Neural cell (in vitro differentiated cells): ENCODE data around the gene MEX3D. TPM values are rescaled to one million over a fixed set of nuclear protein-coding genes. Genes with fewer than 3 reads are reported as not detected.

Experiments used
- H2AFZ ChIP-seq: fragments of 200-600, 300-800 bp; sonication (generic), shearing (Covaris generic); 2 replicates; pipeline ENCODE4 v1.6.0; 2014; ENCODE audit warnings: low read depth, mild to moderate bottlenecking, antibody characterized with exemption, low read length, moderate library complexity
- H3F3A ChIP-seq: fragments of 200-600 bp; shearing (Covaris generic); 2 replicates; pipeline ENCODE4 v1.6.1; 2016; ENCODE audit warnings: mild to moderate bottlenecking, moderate library complexity, mixed read lengths, antibody characterized with exemption, low read length; ENCODE audit not compliant: insufficient read depth, poor library complexity, severe bottlenecking
- H3K27ac ChIP-seq: fragments of 200-600, 300-800 bp; sonication (generic), shearing (Covaris generic); 2 replicates; pipeline ENCODE4 v1.5.1; 2014; ENCODE audit warnings: mild to moderate bottlenecking, low read length, moderate library complexity
- H3K27me3 ChIP-seq: fragments of 300-800, 200-600 bp; sonication (generic), shearing (Covaris generic); 2 replicates; pipeline ENCODE4 v1.6.0; 2014; ENCODE audit warnings: mild to moderate bottlenecking, low read depth, low read length, moderate library complexity; ENCODE audit not compliant: insufficient read depth
- H3K36me3 ChIP-seq: fragments of 300-800, 200-600 bp; sonication (generic), shearing (Covaris generic); 2 replicates; pipeline ENCODE4 v1.5.1; 2014; ENCODE audit warnings: mild to moderate bottlenecking, antibody characterized with exemption, low read length, moderate library complexity; ENCODE audit not compliant: insufficient read depth
- H3K4me2 ChIP-seq: fragments of 300-800, 200-600 bp; sonication (generic), shearing (Covaris generic); 2 replicates; pipeline ENCODE4 v1.6.0; 2014; ENCODE audit warnings: mild to moderate bottlenecking, low read length
- H3K4me3 ChIP-seq: fragments of 300-800, 200-600 bp; sonication (generic), shearing (Covaris generic); 2 replicates; pipeline ENCODE4 v1.5.1; 2014; ENCODE audit warnings: mild to moderate bottlenecking, low read length, moderate library complexity
- H3K79me2 ChIP-seq: fragments of 200-600 bp; shearing (Covaris generic); replicated peaks from 2 replicates; pipeline ENCODE4 v1.6.0; 2014; ENCODE audit warnings: mild to moderate bottlenecking, low read length, moderate library complexity; ENCODE audit not compliant: insufficient read depth
- H3K9ac ChIP-seq: fragments of 300-800, 200-600 bp; sonication (generic), shearing (Covaris generic); 2 replicates; pipeline ENCODE4 v1.6.1; 2016; ENCODE audit warnings: mild to moderate bottlenecking, low read length, mixed read lengths
- H3K9me2 ChIP-seq: fragments of 200-600 bp; shearing (Covaris generic); 2 replicates; pipeline ENCODE4 v1.6.1; 2016; ENCODE audit warnings: mild to moderate bottlenecking, low read length, mixed read lengths; ENCODE audit not compliant: insufficient read depth
- H3K9me3 ChIP-seq: fragments of 200-600, 300-800 bp; sonication (generic), shearing (Covaris generic); 2 replicates; pipeline ENCODE4 v1.6.1; 2016; ENCODE audit warnings: mild to moderate bottlenecking, mixed run types, low read length, moderate library complexity, mixed read lengths
- H4K20me1 ChIP-seq: fragments of 200-600 bp; shearing (Covaris generic); 2 replicates; pipeline ENCODE4 v1.6.1; 2016; ENCODE audit warnings: mild to moderate bottlenecking, mixed run types; ENCODE audit not compliant: insufficient read depth
- CTCF ChIP-seq: fragments of 450-650 bp; IDR thresholded peaks from 2 replicates; pipeline ENCODE4 v1.5.1; 2014; ENCODE audit warnings: antibody characterized with exemption, mild to moderate bottlenecking, moderate library complexity; ENCODE audit not compliant: poor library complexity, severe bottlenecking
- EP300 ChIP-seq: fragments of 450-650 bp; conservative IDR thresholded peaks from 2 replicates; pipeline ENCODE4 v1.6.1; 2014; ENCODE audit warnings: antibody characterized with exemption, mild to moderate bottlenecking, moderate library complexity; ENCODE audit not compliant: poor library complexity, severe bottlenecking
- EZH2 ChIP-seq: fragments of 200-600, 300-800 bp; shearing (Covaris generic), sonication (generic); IDR thresholded peaks from 2 replicates; pipeline ENCODE4 v1.6.1; 2014; ENCODE audit warnings: antibody characterized with exemption, low read length, borderline replicate concordance, mild to moderate bottlenecking; ENCODE audit not compliant: insufficient read depth, poor library complexity, severe bottlenecking
- MXI1 ChIP-seq: fragments of 450-650 bp; conservative IDR thresholded peaks from 2 replicates; pipeline ENCODE4 v1.6.1; 2014; ENCODE audit warnings: antibody characterized with exemption, mild to moderate bottlenecking; ENCODE audit not compliant: poor library complexity, severe bottlenecking
- POLR2AphosphoS5 ChIP-seq: IDR thresholded peaks from 2 replicates; pipeline ENCODE4 v1.6.1; 2012
- RAD21 ChIP-seq: fragments of 450-650 bp; conservative IDR thresholded peaks from 2 replicates; pipeline ENCODE4 v1.6.1; 2014; ENCODE audit warnings: antibody characterized with exemption, mild to moderate bottlenecking, moderate library complexity
- REST ChIP-seq: IDR thresholded peaks from 2 replicates; pipeline ENCODE4 v1.6.1; 2012; ENCODE audit warnings: borderline replicate concordance
- SMC3 ChIP-seq: fragments of 450-650 bp; conservative IDR thresholded peaks from 2 replicates; pipeline ENCODE4 v1.6.1; 2014; ENCODE audit warnings: antibody characterized with exemption, mild to moderate bottlenecking, moderate library complexity; ENCODE audit not compliant: poor library complexity
- TAF1 ChIP-seq: IDR thresholded peaks from 2 replicates; pipeline ENCODE4 v1.6.1; 2012; ENCODE audit warnings: low read depth
- polyA plus RNA-seq: library from polyadenylated mRNA; depleted of rRNA; stranded (reverse); fragments of >200 nt; gene quantifications from 2 replicates; pipeline ENCODE4 v1.2.3, GENCODE V29; 2014

Gene MEX3D
- polyA plus RNA-seq, 1 donor from 2014 or later, result 20.8 TPM

- TF ChIP-seq CTCF (no peak), REST (no peak)
- Histone ChIP-seq H3K36me3 (no peaks in the 10 kb centered on the region), H3K27me3 (no peaks in the 10 kb centered on the region), H3K9me2 (no peaks in the 10 kb centered on the region), H3K79me2 (peaks cover 44% of the 10 kb centered on the region), H4K20me1 (no peaks in the 10 kb centered on the region), H3K27ac (peak overlapping the region; percentile 94), H3K4me2 (peak overlapping the region; percentile 88), H2AFZ (peak overlapping the region; percentile 45), H3K9me3 (no peaks in the 10 kb centered on the region), H3F3A (no peaks in the 10 kb centered on the region), H3K4me3 (peak overlapping the region; percentile 96), H3K9ac (peak overlapping the region; percentile 98)
These were observed 23.4 kb upstream of the MEX3D start for GRCh38 chr19:1591421-1592023.

GRCh38 chr19:1590641-1591397 is 22.7 kb upstream of the MEX3D start:
- Histone ChIP-seq H3K79me2 (peaks cover 50% of the 10 kb centered on the region), H3K9me3 (no peaks in the 10 kb centered on the region), H3F3A (no peaks in the 10 kb centered on the region), H2AFZ (no peak overlapping the region), H3K36me3 (no peaks in the 10 kb centered on the region), H3K4me3 (peak overlapping the region; percentile 96), H3K9me2 (no peaks in the 10 kb centered on the region), H3K4me2 (peak overlapping the region; percentile 88), H4K20me1 (no peaks in the 10 kb centered on the region), H3K9ac (peak overlapping the region; percentile 98), H3K27me3 (no peaks in the 10 kb centered on the region), H3K27ac (peak overlapping the region; percentile 94)
- TF ChIP-seq EZH2 (no peak), CTCF (no peak), SMC3 (no peak), RAD21 (no peak), REST (no peak), POLR2AphosphoS5 (no peak), TAF1 (no peak), MXI1 (no peak), EP300 (no peak)
